NCI-H2107 (cell line): ENCODE measurements around the gene APBA1.

Source experiments
- DNase-seq: peaks from one replicate; lab custom pipeline; 2025; lab: John Stamatoyannopoulos, UW

Gene APBA1

GRCh38 chr9:69397384-69398214 lies 274.6 kb downstream of the APBA1 start:
- DNase-seq, result no peak

- no peak for DNase-seq
Observed at GRCh38 chr9:69396759-69397158, 275.4 kb downstream of the APBA1 start.

GRCh38 chr9:69395718-69396117 lies 276.5 kb downstream of the APBA1 start:
- DNase-seq, result no peak

GRCh38 chr9:69393425-69393824 lies 278.7 kb downstream of the APBA1 start:
- DNase-seq, result no peak

- DNase-seq, result no peak
Observed at GRCh38 chr9:69392826-69393225, 279.3 kb downstream of the APBA1 start.

- no peak for DNase-seq
Observed at GRCh38 chr9:69391946-69392345, 280.2 kb downstream of the APBA1 start.

GRCh38 chr9:69391487-69391886 lies 280.7 kb downstream of the APBA1 start:
- DNase-seq, result no peak

- DNase-seq, result no peak
Observed at GRCh38 chr9:69389437-69389995, 282.7 kb downstream of the APBA1 start.

GRCh38 chr9:69388596-69388995 lies 283.6 kb downstream of the APBA1 start:
- no peak for DNase-seq

GRCh38 chr9:69386651-69387050 lies 285.5 kb downstream of the APBA1 start:
- no peak for DNase-seq

GRCh38 chr9:69385581-69386033 lies 286.6 kb downstream of the APBA1 start:
- DNase-seq, result no peak

- no peak for DNase-seq
Observed at GRCh38 chr9:69382135-69382534, 290.0 kb downstream of the APBA1 start.

GRCh38 chr9:69380811-69381210 lies 291.4 kb downstream of the APBA1 start:
- DNase-seq, result no peak

GRCh38 chr9:69380301-69380700 lies 291.9 kb downstream of the APBA1 start:
- no peak for DNase-seq

GRCh38 chr9:69379270-69379982 lies 292.7 kb downstream of the APBA1 start:
- no peak for DNase-seq

- no peak for DNase-seq
Observed at GRCh38 chr9:69377981-69378380, 294.2 kb downstream of the APBA1 start.
